ENCODE results near the gene GADL1. TPM values are rescaled to one million over a fixed set of nuclear protein-coding genes. Genes with fewer than 3 reads are reported as not detected.

GADL1 gene
- total RNA-seq, 1 experiment from 2014 or later, result 0.09 TPM

DNA sequence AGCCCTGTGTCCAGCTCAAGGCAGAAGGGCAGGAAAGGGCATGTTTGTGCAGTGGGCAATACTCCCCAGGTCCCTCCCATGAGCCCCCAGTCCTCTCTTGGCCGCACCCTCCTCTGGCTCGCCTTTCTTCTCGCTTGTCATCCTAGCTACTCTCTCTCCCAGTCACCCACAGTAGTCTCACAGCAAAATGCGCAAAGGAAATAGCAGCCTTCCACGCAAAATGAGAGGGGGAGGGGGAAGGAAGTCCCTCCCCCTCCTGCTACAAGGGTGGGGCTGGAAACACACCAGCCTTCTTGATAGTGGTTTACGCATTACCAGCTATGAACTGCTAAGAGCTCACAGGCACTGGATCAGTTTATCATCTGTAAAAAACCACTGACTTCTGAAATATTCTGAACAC, 83.8 kb downstream of the GADL1 start:
- no peak overlapping the region for H2AK5ac ChIP-seq (ENCODE audit: insufficient read length, low read length)
- H2BK20ac ChIP-seq (ENCODE audit: low read depth, low read length, poor library complexity, severe bottlenecking), result no peak overlapping the region
- no peaks in the 10 kb centered on the region for H3K36me3 Mint-ChIP-seq (ENCODE audit: insufficient read depth in 1 of 3, low read depth in 3 of 3)
- no peak overlapping the region for H3K4me3 Mint-ChIP-seq
- no peaks in the 10 kb centered on the region for H3K27me3 Mint-ChIP-seq (ENCODE audit: low read depth)
- peaks cover 4 to 6% of the 10 kb centered on the region in 2 experiments for H3K4me1 Mint-ChIP-seq
- no peak overlapping the region for H2AFZ ChIP-seq (ENCODE audit: low read length)
- no peaks in the 10 kb centered on the region for H3K9me3 Mint-ChIP-seq
- H2BK120ac ChIP-seq (ENCODE audit: low read depth, low read length, poor library complexity, severe bottlenecking), result no peak overlapping the region
- H3K79me1 ChIP-seq (ENCODE audit: insufficient read depth, low read depth, low read length, poor library complexity, severe bottlenecking), result no peaks in the 10 kb centered on the region
- no peak overlapping the region for H3T11ph ChIP-seq (ENCODE audit: low read length)
- H4K20me1 ChIP-seq (ENCODE audit: control insufficient read depth, insufficient read depth, insufficient read length), result no peaks in the 10 kb centered on the region
- H3K23ac ChIP-seq (ENCODE audit: insufficient read length, low read depth, low read length), result no peak overlapping the region
- H3K56ac ChIP-seq (ENCODE audit: insufficient read length, low read depth, low read length), result no peak overlapping the region
- TF ChIP-seq, protein P1, sequence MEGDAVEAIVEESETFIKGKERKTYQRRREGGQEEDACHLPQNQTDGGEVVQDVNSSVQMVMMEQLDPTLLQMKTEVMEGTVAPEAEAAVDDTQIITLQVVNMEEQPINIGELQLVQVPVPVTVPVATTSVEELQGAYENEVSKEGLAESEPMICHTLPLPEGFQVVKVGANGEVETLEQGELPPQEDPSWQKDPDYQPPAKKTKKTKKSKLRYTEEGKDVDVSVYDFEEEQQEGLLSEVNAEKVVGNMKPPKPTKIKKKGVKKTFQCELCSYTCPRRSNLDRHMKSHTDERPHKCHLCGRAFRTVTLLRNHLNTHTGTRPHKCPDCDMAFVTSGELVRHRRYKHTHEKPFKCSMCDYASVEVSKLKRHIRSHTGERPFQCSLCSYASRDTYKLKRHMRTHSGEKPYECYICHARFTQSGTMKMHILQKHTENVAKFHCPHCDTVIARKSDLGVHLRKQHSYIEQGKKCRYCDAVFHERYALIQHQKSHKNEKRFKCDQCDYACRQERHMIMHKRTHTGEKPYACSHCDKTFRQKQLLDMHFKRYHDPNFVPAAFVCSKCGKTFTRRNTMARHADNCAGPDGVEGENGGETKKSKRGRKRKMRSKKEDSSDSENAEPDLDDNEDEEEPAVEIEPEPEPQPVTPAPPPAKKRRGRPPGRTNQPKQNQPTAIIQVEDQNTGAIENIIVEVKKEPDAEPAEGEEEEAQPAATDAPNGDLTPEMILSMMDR (conservative IDR thresholded peaks at IDR 0.05), result no peak
- no peak overlapping the region for H3K4ac ChIP-seq (ENCODE audit: low read depth, low read length)
- DNase-seq, result no peak
- no peaks in the 10 kb centered on the region; the same call in 1 of the 2 replicates for H3K4me1 ChIP-seq (ENCODE audit: insufficient read depth, low read length)
- no peak overlapping the region for H4K5ac ChIP-seq (ENCODE audit: insufficient read length, low read depth, low read length)
- H3K14ac ChIP-seq (ENCODE audit: insufficient read depth, low read length), result no peak overlapping the region
- H4K8ac ChIP-seq (replicated peaks; ENCODE audit: insufficient read length, low read depth, low read length), result no peak overlapping the region
- peak overlapping the region in 1 of 3 experiments; percentile 39; a peak in 1 of 7 replicates for H3K27ac Mint-ChIP-seq
- H3K23me2 ChIP-seq (ENCODE audit: insufficient read length, low read depth, low read length, poor library complexity, severe bottlenecking), result no peaks in the 10 kb centered on the region
- no peak overlapping the region for H2BK15ac ChIP-seq (ENCODE audit: low read depth, low read length)
- no peak overlapping the region for H2BK12ac ChIP-seq (ENCODE audit: insufficient read length, low read depth, low read length)
- H3K18ac ChIP-seq (ENCODE audit: insufficient read length, low read depth, low read length), result no peak overlapping the region
- H3K9me3 ChIP-seq (ENCODE audit: control insufficient read depth, low read depth, low read length), result no peaks in the 10 kb centered on the region
- H2BK5ac ChIP-seq (ENCODE audit: insufficient read length, low read length), result no peak overlapping the region
- H3K4me2 ChIP-seq (ENCODE audit: insufficient read depth, insufficient read length, low read length), result no peak overlapping the region
- no peak overlapping the region for H3K27ac ChIP-seq (ENCODE audit: insufficient read length, low read depth, low read length)
- no peak overlapping the region for H4K91ac ChIP-seq (ENCODE audit: insufficient read length, low read depth, low read length)
- no CpG with 5 or more reads among the region's 6 CpGs for WGBS (ENCODE audit: extremely low coverage, insufficient read length, low lambda C conversion rate)
- H3K27me3 ChIP-seq (ENCODE audit: insufficient read depth, low read length), result no peaks in the 10 kb centered on the region
- H3K9ac ChIP-seq (ENCODE audit: extremely low read depth, insufficient read length, low read length), result no peak overlapping the region
- H3K79me2 ChIP-seq (ENCODE audit: insufficient read depth, low read length), result no peaks in the 10 kb centered on the region

All from H9 (cell line).